Activated CD4-positive, alpha-beta T cell treated with anti-CD3 and anti-CD28 coated beads, Interleukin-2, amount 50 U/mL, for 1 hour (primary cell): ENCODE results near the gene EEFSEC.

ENCODE experiments used
- DNase-seq: peaks from one replicate; pipeline ENCODE4 v3.0.0-alpha.2; 2020

EEFSEC gene

GRCh38 chr3:128339491-128340012 is 186.3 kb downstream of the EEFSEC start:
- DNase-seq = no peak

GRCh38 chr3:128340198-128340903 is 187.1 kb downstream of the EEFSEC start:
- DNase-seq = no peak

GRCh38 chr3:128340904-128341555 is 187.7 kb downstream of the EEFSEC start:
- DNase-seq = no peak

- DNase-seq = no peak
Observed at GRCh38 chr3:128341659-128342395, 188.5 kb downstream of the EEFSEC start.

DNA sequence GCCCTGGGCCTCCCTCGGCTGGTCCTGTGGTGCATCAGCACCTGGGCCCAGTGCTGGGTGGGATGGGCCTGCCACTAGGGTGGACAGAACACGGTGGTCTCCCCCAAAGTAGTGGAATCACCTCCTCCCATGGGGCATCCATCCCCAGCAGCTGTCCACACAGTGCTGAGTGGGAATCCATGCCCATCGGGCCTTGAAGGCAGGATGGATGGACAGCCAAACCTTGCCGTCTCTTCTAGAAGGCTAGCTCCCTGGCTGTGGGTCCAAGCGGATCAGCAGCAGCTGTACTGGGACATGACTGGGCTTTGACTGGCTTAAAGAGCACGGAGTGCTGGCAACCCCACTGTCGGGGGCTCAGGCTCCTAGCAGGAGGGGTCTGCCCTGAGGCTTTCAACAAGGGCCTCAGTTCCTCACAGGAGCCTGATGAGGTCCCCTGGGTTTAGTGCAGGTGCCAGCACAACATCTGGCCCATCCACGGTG is 189.5 kb downstream of the EEFSEC start:
- DNase-seq = no peak

DNA sequence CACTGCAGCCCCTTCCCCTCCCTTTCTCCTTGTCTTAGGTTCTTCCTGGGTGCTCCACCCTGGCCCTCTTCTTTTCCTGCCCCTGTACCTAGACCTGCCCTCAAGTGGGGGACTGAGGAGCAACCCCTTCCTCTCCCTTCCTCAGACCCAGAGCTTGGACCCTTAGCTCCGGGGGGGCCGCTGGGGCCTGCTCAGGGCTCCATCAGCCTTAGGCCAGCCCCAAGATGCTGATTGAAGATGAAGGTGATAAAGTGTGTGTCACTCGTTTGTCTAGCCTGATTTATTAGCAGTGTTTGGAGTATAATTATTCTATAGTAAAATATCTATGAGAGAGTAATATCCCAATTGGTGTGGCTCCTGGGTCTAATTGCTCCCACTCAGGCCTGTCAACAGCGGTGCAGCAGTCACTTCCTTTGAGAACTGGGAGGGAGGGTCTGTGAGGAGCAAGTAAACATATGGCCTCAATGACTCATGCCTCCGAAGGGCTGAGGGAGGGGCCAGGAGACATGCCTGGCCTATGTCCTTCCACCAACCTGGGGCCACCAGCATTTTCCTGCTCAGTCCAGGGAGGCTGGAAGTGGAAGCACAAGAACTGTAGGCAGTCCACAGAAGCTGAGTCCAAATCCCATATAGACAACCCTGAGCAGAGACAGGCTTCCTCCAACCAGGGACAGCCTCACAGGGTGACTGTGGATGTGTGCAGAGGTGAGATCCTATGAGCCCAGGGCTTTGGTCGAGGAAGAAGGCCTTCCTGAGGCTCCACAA is 190.2 kb downstream of the EEFSEC start:
- no peak for DNase-seq

DNA sequence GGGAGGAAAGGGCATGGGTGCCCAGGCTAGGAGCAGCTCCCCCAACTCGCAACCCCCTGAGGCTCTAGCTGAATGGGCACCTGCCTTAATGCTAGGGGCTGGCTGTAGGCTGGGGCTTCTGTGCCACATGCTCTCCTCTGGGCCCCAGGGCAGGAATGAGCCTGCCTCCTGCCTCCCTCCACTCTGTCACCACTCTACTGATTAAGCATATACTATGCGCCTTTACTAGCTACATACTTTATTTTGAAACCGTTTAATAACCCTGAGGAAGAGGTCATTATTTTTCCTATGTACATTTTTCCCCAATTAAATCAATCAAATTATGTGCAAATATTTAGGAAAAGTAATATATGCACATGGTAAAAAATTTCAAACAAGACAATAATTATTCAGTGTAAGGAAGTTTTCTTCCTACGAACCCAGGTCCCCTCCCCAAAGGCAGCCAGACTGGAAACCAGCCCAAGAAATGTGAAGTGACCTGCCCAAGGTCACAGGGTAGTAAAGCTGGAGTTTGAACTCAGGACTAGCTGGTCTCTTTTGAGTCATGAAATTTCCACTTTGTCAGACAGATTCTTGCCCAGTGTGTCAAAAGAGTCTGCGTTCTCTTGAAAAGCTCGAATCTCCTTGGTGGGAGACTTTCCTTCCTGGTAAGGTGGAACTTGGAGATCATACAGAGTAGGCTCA is 190.9 kb downstream of the EEFSEC start:
- no peak for DNase-seq

- no peak for DNase-seq
Observed at GRCh38 chr3:128345196-128345595, 191.9 kb downstream of the EEFSEC start.

- no peak for DNase-seq
Observed at GRCh38 chr3:128346562-128346961, 193.3 kb downstream of the EEFSEC start.

DNA sequence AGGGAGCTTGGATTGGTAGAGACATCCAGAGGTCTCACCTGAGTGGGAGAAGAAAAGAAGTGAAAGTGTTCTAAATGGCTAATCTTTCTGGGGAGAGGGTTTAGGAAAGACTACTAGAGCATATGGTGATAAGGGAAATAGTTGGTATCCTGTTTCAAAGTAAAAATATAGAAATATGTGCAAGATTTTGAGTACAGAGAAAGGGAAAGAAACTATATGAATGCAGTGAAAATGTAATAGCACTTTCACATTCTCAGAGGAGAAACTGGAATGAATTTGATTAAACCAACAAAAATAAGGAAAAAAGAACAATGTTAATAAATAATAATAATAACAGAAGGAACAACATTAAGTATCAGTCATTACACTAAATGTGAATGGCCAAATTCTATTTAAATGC is 194.0 kb downstream of the EEFSEC start:
- no peak for DNase-seq

- no peak for DNase-seq
Observed at GRCh38 chr3:128348075-128348474, 194.8 kb downstream of the EEFSEC start.

GRCh38 chr3:128348805-128349531 is 195.7 kb downstream of the EEFSEC start:
- DNase-seq = no peak

DNA sequence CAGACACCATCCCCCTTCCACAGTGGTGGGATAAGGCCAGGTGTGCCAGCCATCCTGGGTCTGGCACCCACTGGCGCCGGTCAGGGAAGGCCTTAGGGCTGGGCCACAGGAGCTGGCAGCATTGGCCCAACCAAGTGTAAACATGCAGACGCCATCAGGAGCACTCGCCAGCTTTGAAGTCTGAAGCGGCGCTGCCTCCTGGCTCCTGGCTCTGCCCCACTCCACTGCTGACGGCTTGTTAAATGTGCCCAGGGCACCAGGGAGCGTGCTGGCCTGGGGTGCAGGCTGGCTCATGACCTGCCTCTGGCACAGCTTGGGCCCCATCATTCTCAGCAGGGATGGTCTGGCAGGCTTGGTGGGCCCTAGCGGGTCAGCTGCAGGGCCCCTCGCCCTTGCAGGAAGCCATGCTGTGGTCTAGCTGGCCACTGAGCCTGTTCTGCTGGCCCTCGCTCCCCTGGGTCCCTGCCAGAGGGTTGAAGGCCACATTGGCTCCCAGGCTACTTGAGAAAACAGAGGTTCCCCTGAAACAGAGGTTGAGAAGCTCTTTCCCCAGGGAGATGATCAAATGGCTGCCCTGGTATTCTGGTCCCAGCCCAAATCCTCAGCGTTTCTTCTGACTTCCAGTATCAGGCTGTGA is 196.8 kb downstream of the EEFSEC start:
- no peak for DNase-seq

DNA sequence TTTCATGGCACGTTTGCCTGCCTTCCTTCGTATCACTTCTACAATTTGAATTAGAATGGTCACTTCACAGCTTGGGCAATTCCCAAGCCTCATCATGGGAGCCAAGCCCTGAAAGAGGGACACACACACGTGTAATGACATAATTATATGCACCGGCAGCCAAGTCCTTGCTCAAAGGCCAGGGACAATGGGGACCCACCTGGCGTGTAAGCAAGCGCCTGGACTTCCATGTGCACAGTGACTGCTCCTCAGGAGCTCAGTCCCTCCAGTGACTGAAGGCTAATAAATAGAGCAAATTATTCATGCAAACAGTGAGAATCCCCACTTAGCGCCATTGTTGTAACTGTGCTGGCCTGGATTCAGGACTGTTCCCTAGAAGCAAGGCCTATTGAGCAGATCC is 198.3 kb downstream of the EEFSEC start:
- no peak for DNase-seq

- DNase-seq = no peak
Observed at GRCh38 chr3:128352326-128352725, 199.0 kb downstream of the EEFSEC start.

- no peak for DNase-seq
Observed at GRCh38 chr3:128353361-128353965, 200.2 kb downstream of the EEFSEC start.

GRCh38 chr3:128353991-128354687 is 200.9 kb downstream of the EEFSEC start:
- DNase-seq = no peak

- DNase-seq = no peak
Observed at GRCh38 chr3:128354788-128355542, 201.7 kb downstream of the EEFSEC start.

DNA sequence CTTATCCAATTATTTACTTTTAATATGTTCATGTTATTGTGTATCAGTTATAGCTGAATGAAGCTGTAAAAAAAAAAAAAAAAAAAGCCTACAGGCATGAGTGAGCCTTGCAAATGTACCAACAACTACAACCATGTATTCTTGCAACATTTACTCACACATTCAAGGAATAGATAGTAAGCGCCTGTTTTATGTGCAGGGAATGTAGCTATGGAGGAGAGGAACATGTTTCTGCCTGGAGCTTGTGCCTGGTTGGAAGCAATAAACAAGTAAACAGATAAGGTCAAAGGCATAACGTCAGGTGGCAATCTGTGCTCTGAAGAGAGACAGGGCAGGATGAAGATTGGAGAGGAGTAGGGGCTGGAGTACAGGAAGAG is 202.2 kb downstream of the EEFSEC start:
- no peak for DNase-seq
